IMR-90 (cell line): ENCODE data around the gene SRGAP3.

Experiments used
- CEBPB ChIP-seq: IDR thresholded peaks from 2 replicates; pipeline ENCODE4 v1.6.1; 2012; ENCODE audit warnings: low read depth, low read length, improper control_type of control experiment
- CTCF ChIP-seq: conservative IDR thresholded peaks from 2 replicates; pipeline ENCODE4 v1.5.1; 2012; ENCODE audit warnings: mild to moderate bottlenecking, low read depth, low read length, improper control_type of control experiment
- POLR2A ChIP-seq: IDR thresholded peaks from 2 replicates; pipeline ENCODE4 v1.6.1; 2012; ENCODE audit warnings: mild to moderate bottlenecking, low read depth, low read length

- TF ChIP-seq CTCF (no peak), CEBPB (no peak), POLR2A (no peak)
Observed at GRCh38 chr3:9290566-9290965, 41.1 kb upstream of the SRGAP3 start.
